ENCODE results near the gene COMP.

The COMP gene

GRCh38 chr19:18771328-18772242 is 19.5 kb downstream of the COMP start:
- Histone ChIP-seq H2AFZ (ENCODE audit: low read depth, low read length) (no peak overlapping the region), H3K27ac (ENCODE audit: low read length) (no peak overlapping the region), H3K4me2 (ENCODE audit: low read length) (no peak overlapping the region), H3K36me3 (replicated peaks; ENCODE audit: low read depth, low read length) (no peaks in the 10 kb centered on the region), H3K4me1 (ENCODE audit: low read length) (peaks cover 15% of the 10 kb centered on the region), H3K9ac (ENCODE audit: low read length) (no peak overlapping the region), H3K4me3 (ENCODE audit: low read length) (no peak overlapping the region), H3K27me3 (ENCODE audit: low read depth, low read length) (peaks cover 13% of the 10 kb centered on the region; the same call in 1 of the 2 replicates), H4K20me1 (ENCODE audit: insufficient read depth, low read length) (0 out of 2 replicates have a peak, but pooled peaks cover 3% of the 10 kb centered on the region), H3K79me2 (ENCODE audit: low read length) (no peaks in the 10 kb centered on the region), H3K9me3 (ENCODE audit: insufficient read depth, low read length) (no peaks in the 10 kb centered on the region)
- TF ChIP-seq EZH2phosphoT487 (IDR thresholded peaks at IDR 0.05; ENCODE audit: low read depth) (no peak), CTCF (IDR thresholded peaks at IDR 0.05; ENCODE audit: low read depth, low read length) (peak; percentile 83)

GRCh38 chr19:18770663-18771327 is 20.3 kb downstream of the COMP start:
- no peaks in the 10 kb centered on the region for H3K9me3 ChIP-seq (ENCODE audit: insufficient read depth, low read length)
- TF ChIP-seq EZH2phosphoT487 (IDR thresholded peaks at IDR 0.05; ENCODE audit: low read depth) (no peak), CTCF (IDR thresholded peaks at IDR 0.05; ENCODE audit: low read depth, low read length) (no peak)
- no peaks in the 10 kb centered on the region for H3K79me2 ChIP-seq (ENCODE audit: low read length)
- H3K9ac ChIP-seq (ENCODE audit: low read length): no peak overlapping the region
- peaks cover 13% of the 10 kb centered on the region; the same call in 1 of the 2 replicates for H3K27me3 ChIP-seq (ENCODE audit: low read depth, low read length)
- H3K4me1 ChIP-seq (ENCODE audit: low read length): peaks cover 23% of the 10 kb centered on the region
- H4K20me1 ChIP-seq (ENCODE audit: insufficient read depth, low read length): 0 out of 2 replicates have a peak, but pooled peaks cover 3% of the 10 kb centered on the region
- H3K4me3 ChIP-seq (ENCODE audit: low read length): no peak overlapping the region
- no peaks in the 10 kb centered on the region for H3K36me3 ChIP-seq (replicated peaks; ENCODE audit: low read depth, low read length)
- H3K4me2 ChIP-seq (ENCODE audit: low read length): no peak overlapping the region
- no peak overlapping the region for H2AFZ ChIP-seq (ENCODE audit: low read depth, low read length)
- H3K27ac ChIP-seq (ENCODE audit: low read length): no peak overlapping the region

GRCh38 chr19:18769989-18770528 is 21.0 kb downstream of the COMP start:
- Histone ChIP-seq H3K27ac (ENCODE audit: low read length) (no peak overlapping the region), H3K9ac (ENCODE audit: low read length) (no peak overlapping the region), H4K20me1 (ENCODE audit: insufficient read depth, low read length) (0 out of 2 replicates have a peak, but pooled peaks cover 3% of the 10 kb centered on the region), H3K4me1 (ENCODE audit: low read length) (peaks cover 30% of the 10 kb centered on the region), H3K4me2 (ENCODE audit: low read length) (no peak overlapping the region), H3K9me3 (ENCODE audit: insufficient read depth, low read length) (no peaks in the 10 kb centered on the region), H3K79me2 (ENCODE audit: low read length) (no peaks in the 10 kb centered on the region), H2AFZ (ENCODE audit: low read depth, low read length) (no peak overlapping the region), H3K27me3 (ENCODE audit: low read depth, low read length) (peaks cover 13% of the 10 kb centered on the region; the same call in 1 of the 2 replicates), H3K4me3 (ENCODE audit: low read length) (no peak overlapping the region), H3K36me3 (replicated peaks; ENCODE audit: low read depth, low read length) (no peaks in the 10 kb centered on the region)
- TF ChIP-seq CTCF (IDR thresholded peaks at IDR 0.05; ENCODE audit: low read depth, low read length): no peak; the same call in 1 of the 2 replicates
- no peak for TF ChIP-seq EZH2phosphoT487 (IDR thresholded peaks at IDR 0.05; ENCODE audit: low read depth)
